ENCODE measurements around the gene GTPBP2.
A peak's percentile ranks its signal among the peaks of the same experiment; 100 is the strongest.

GTPBP2 gene

DNA sequence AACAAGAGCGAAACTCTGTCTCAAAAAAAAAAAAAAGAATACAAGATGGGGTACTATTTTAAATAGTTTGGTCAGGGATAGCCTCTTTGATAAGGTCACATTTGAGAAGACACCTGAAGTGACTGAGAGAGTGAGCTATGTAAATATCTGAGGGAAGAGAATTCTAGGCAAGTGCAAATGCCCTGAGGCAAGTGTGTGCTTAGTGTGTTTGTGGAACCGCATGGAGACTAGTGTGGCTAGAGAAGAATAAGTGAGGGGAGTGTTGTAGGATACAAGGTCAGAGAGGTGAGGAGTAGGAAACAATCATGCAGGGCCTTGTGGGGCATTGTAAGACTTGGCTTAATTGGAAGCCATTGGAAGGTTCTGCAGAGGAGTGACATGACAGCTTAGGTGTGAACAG lies 19.2 kb upstream of the GTPBP2 start:
- Histone ChIP-seq H3K4me3 (no peak overlapping the region), H3K27ac (no peak overlapping the region), H3K4me1 (peaks cover 0 to 14% (median 9%) of the 10 kb centered on the region in 4 donors), H3K36me3 (no peaks in the 10 kb centered on the region), H3K9me3 (no peaks in the 10 kb centered on the region), H3K27me3 (no peaks in the 10 kb centered on the region)
- TF ChIP-seq CTCF (IDR thresholded peaks at IDR 0.05): no peak
- DNase-seq: no peak
- intact Hi-C loops (cut with DNase I; ENCODE audit: low total_unique reads): no loop called here

DNA sequence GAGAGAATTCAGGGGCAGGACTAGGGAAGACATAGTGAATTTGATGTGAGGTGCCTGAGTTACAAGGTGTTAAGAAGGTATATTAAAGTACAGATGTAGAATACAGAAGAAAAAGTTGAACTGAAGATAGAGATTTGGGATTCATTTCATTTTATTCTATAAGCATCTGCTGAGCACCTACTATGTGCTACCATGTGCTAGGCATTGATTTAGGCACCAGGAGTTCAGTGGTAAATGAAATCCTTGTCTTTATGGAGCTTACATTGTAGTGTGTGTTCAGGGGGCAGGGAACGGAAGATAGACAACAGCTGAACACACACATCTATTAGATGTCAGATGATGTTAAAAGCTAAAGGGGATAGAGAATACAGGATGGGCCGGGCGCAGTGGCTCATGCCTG lies 18.5 kb upstream of the GTPBP2 start:
- no peak overlapping the region for H3K27ac ChIP-seq
- no peaks in the 10 kb centered on the region for H3K27me3 ChIP-seq
- peaks cover 0 to 14% (median 9%) of the 10 kb centered on the region in 4 donors for H3K4me1 ChIP-seq
- intact Hi-C loops (cut with DNase I; ENCODE audit: low total_unique reads): no loop called here
- H3K36me3 ChIP-seq: peaks cover 0 to 4% (median 0%) of the 10 kb centered on the region in 3 donors
- DNase-seq: no peak
- no peak overlapping the region for H3K4me3 ChIP-seq
- no peak for TF ChIP-seq CTCF (IDR thresholded peaks at IDR 0.05)
- no peaks in the 10 kb centered on the region for H3K9me3 ChIP-seq

DNA sequence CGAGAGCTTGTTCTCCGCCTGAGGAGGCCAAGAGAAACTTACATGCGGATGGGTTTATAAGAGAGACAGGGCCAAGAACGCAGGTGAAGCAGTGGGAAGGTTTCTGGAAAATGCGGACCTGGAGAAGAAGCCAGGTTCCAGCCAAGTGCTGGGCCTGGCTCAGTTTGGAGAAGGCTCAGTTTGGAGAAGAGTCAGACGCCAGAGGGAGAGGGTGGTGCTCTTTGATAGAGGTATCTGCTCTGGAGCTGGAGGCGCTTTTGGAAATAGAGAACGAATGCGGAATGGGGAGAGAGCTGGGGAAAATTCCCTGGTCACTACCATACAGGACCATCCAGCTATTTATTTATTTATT lies 16.5 kb upstream of the GTPBP2 start:
- Histone ChIP-seq H3K9me3 (no peaks in the 10 kb centered on the region), H3K4me3 (peak overlapping the region; percentile 48 to 60), H3K4me1 (peaks cover 0 to 14% (median 9%) of the 10 kb centered on the region in 4 donors), H3K36me3 (peaks cover 7 to 24% (median 12%) of the 10 kb centered on the region in 3 donors), H3K27ac (peak overlapping the region in 1 of 2 donors; percentile 25), H3K27me3 (no peaks in the 10 kb centered on the region)
- no peak for TF ChIP-seq CTCF (IDR thresholded peaks at IDR 0.05)
- intact Hi-C loops (cut with DNase I; ENCODE audit: low total_unique reads): no loop called here
- DNase-seq: no peak

GRCh38 chr6:43644940-43645612 lies 16.0 kb upstream of the GTPBP2 start, which contains the start of gene RSPH9:
RSPH9 (plus strand) TSS chr6:43645036; CDS start chr6:43645099, 63 bp downstream.
- H3K4me3 ChIP-seq: peak within 1 kb of the TSS; percentile 48 to 60
- H3K27ac ChIP-seq: peak within 1 kb of the TSS; percentile 25 to 43
- intact Hi-C loops (cut with DNase I; ENCODE audit: low total_unique reads): no loop called here
- H3K27me3 ChIP-seq: no peaks in the 10 kb centered on the region
- H3K9me3 ChIP-seq: no peaks in the 10 kb centered on the region
- TF ChIP-seq CTCF (IDR thresholded peaks at IDR 0.05): no peak
- H3K4me1 ChIP-seq: peaks cover 0 to 15% (median 9%) of the 10 kb centered on the region in 4 donors
- H3K36me3 ChIP-seq: peaks cover 12 to 29% (median 17%) of the 10 kb centered on the region in 3 donors
- peak; percentile 58 to 76 for DNase-seq

DNA sequence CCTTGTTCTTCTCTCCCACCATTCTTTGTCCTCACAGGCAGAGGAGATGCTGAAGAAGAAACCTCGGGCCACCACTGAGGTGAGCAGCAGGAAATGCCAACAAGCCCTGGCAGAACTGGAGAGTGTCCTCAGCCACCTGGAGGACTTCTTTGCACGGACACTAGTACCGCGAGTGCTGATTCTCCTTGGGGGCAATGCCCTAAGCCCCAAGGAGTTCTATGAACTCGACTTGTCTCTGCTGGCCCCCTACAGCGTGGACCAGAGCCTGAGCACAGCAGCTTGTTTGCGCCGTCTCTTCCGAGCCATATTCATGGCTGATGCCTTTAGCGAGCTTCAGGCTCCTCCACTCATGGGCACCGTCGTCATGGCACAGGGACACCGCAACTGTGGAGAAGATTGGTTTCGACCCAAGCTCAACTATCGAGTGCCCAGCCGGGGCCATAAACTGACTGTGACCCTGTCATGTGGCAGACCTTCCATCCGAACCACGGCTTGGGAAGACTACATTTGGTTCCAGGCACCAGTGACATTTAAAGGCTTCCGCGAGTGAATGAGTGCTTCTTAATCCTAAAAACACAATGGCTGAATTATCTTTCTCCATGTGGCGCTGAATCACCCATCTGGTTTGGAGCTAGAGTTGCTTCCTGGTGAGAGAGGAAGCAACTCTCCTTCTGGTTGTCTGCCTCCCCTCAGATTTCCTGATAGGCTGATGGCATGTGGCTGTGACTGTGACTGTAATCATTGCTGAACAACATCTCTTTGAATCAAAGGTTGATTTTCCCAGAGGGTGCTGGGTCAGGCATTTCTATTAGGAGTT lies 11.1 kb upstream of the GTPBP2 start:
- peaks cover 18 to 52% (median 42%) of the 10 kb centered on the region in 3 donors for H3K36me3 ChIP-seq

More for the DNA sequence above, 11.1 kb upstream of the GTPBP2 start:
- Histone ChIP-seq H3K27ac (no peak overlapping the region), H3K4me3 (no peak overlapping the region), H3K9me3 (no peaks in the 10 kb centered on the region), H3K4me1 (peaks cover 0 to 43% (median 32%) of the 10 kb centered on the region in 4 donors), H3K27me3 (no peaks in the 10 kb centered on the region)
- intact Hi-C loops (cut with DNase I; ENCODE audit: low total_unique reads): no loop called here
- no peak for DNase-seq
- TF ChIP-seq CTCF (IDR thresholded peaks at IDR 0.05): no peak

Measured in tibial artery (tissue), 4 donors.